Progenitor cell of endocrine pancreas (in vitro differentiated cells): Measurements from ENCODE around the gene ZEB1. TPM values are rescaled to one million over a fixed set of nuclear protein-coding genes. Genes with fewer than 3 reads are reported as not detected.

Experiments used
- DNase-seq: peaks from one replicate; pipeline ENCODE4 v3.0.0; 2021; ENCODE audit warnings: low spot score; ENCODE audit not compliant: unreplicated experiment
- H3K27ac Mint-ChIP-seq: 2 replicates; pipeline ENCODE4 v1.8.0; 2021; ENCODE audit warnings: mild to moderate bottlenecking, moderate library complexity, mixed read lengths
- H3K27me3 Mint-ChIP-seq: 2 replicates; pipeline ENCODE4 v1.8.0; 2021; ENCODE audit warnings: mixed read lengths
- H3K36me3 Mint-ChIP-seq: 2 replicates; pipeline ENCODE4 v1.8.0; 2022; ENCODE audit warnings: mixed read lengths; ENCODE audit not compliant: insufficient read depth
- H3K4me1 Mint-ChIP-seq: 2 replicates; pipeline ENCODE4 v1.8.0; 2021; ENCODE audit warnings: low read depth, mixed read lengths
- H3K4me3 Mint-ChIP-seq: 2 replicates; pipeline ENCODE4 v1.8.0; 2021; ENCODE audit warnings: low read depth, mild to moderate bottlenecking, moderate library complexity, mixed read lengths
- H3K9me3 Mint-ChIP-seq: 2 replicates; pipeline ENCODE4 v1.8.0; 2021; ENCODE audit warnings: low read depth, mixed read lengths
- CTCF ChIP-seq: fragments of 200-600 bp; sonication (generic); IDR thresholded peaks from one replicate; pipeline ENCODE4 v1.5.0; 2021; ENCODE audit warnings: antibody characterized with exemption, mild to moderate bottlenecking; ENCODE audit not compliant: unreplicated experiment
- total RNA-seq: library from RNA; stranded (reverse); gene quantifications from 2 replicates; pipeline ENCODE4 v1.2.1, GENCODE V29; 2021

ZEB1 gene
- total RNA-seq, 1 donor from 2014 or later = 1.7 TPM

- Mint-ChIP-seq H3K36me3 (no peaks in the 10 kb centered on the region), H3K27me3 (peaks cover 5% of the 10 kb centered on the region), H3K4me1 (no peaks in the 10 kb centered on the region), H3K9me3 (peaks cover 3% of the 10 kb centered on the region), H3K27ac (no peak overlapping the region), H3K4me3 (no peak overlapping the region)
- no peak for DNase-seq
- no peak for TF ChIP-seq CTCF
Observed at GRCh38 chr10:31304291-31304970, 14.6 kb upstream of the ZEB1 start.

- no peak for TF ChIP-seq CTCF
- Mint-ChIP-seq H3K9me3 (no peaks in the 10 kb centered on the region), H3K27me3 (peaks cover 14% of the 10 kb centered on the region), H3K27ac (no peak overlapping the region), H3K4me1 (peaks cover 6% of the 10 kb centered on the region), H3K4me3 (no peak overlapping the region), H3K36me3 (no peaks in the 10 kb centered on the region)
- DNase-seq = no peak
Observed at GRCh38 chr10:31313396-31313795, 5.6 kb upstream of the ZEB1 start.

- Mint-ChIP-seq H3K9me3 (no peaks in the 10 kb centered on the region), H3K27me3 (peaks cover 14% of the 10 kb centered on the region), H3K36me3 (no peaks in the 10 kb centered on the region), H3K4me3 (no peak overlapping the region), H3K4me1 (peaks cover 6% of the 10 kb centered on the region), H3K27ac (no peak overlapping the region)
- DNase-seq = no peak
- no peak for TF ChIP-seq CTCF
Observed at GRCh38 chr10:31314256-31315150, 4.5 kb upstream of the ZEB1 start.

- Mint-ChIP-seq H3K9me3 (no peaks in the 10 kb centered on the region), H3K4me1 (peaks cover 9% of the 10 kb centered on the region), H3K36me3 (no peaks in the 10 kb centered on the region), H3K27ac (no peak overlapping the region), H3K27me3 (peaks cover 17% of the 10 kb centered on the region), H3K4me3 (no peak overlapping the region)
- no peak for TF ChIP-seq CTCF
- DNase-seq = no peak
Observed at GRCh38 chr10:31315453-31315852, 3.6 kb upstream of the ZEB1 start.

- peaks cover 35% of the 10 kb centered on the region for H3K27me3 Mint-ChIP-seq
- no peak for DNase-seq
- H3K4me1 Mint-ChIP-seq = peaks cover 11% of the 10 kb centered on the region
- no peak overlapping the region for H3K27ac Mint-ChIP-seq
- no peaks in the 10 kb centered on the region for H3K36me3 Mint-ChIP-seq
- TF ChIP-seq CTCF = no peak
- no peaks in the 10 kb centered on the region for H3K9me3 Mint-ChIP-seq
- peak overlapping the region; percentile 38 for H3K4me3 Mint-ChIP-seq
Observed at GRCh38 chr10:31317171-31317570, 1.8 kb upstream of the ZEB1 start.
